ENCODE measurements around the gene ZC3H7A.
A peak's percentile ranks its signal among the peaks of the same experiment; 100 is the strongest.

Gene ZC3H7A

GRCh38 chr16:11774065-11774626, 22.9 kb downstream of the ZC3H7A start:
- no peak for DNase-seq (ENCODE audit: low spot score)

DNA sequence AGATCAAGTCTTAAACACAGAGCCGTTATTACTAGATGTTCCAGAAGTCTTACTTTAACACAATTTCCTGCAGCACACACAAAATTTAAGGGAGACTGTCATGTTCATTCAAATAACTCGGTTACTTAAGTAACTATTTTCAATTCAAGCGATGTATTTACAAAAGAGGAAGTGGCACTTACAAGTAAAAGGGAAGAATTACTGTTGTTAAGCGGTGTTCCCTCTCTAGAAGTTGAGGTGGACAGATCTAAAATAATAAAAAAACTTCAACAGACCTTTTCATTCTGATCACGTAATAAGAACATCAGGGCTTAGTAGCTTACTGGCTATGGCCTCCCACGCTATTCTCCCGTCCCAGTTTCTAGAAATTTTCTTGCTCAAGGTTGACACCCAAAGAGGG, 28.2 kb downstream of the ZC3H7A start:
- DNase-seq (ENCODE audit: low spot score): no peak

- no peak for DNase-seq (ENCODE audit: low spot score)
These were observed 34.6 kb downstream of the ZC3H7A start for GRCh38 chr16:11762431-11762830.

DNA sequence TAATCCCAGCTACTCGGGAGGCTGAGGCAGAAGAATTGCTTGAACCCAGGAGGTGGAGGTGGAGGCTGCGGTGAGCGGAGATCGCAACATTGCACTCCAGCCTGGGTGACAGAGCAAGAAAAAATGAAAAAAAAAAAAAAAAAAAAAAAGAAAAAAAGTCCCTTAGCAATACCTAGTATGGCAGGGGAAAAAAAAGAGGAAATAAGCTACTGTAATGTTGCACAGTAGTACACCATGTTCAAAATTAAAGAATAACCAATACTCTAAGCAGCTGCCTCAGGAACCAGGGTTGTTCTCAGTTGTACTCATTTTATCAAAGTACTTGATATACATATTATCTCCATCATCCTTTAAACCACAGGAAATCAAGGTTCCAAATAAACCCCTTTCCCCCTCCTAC, 37.1 kb downstream of the ZC3H7A start:
- DNase-seq (ENCODE audit: low spot score): no peak

DNA sequence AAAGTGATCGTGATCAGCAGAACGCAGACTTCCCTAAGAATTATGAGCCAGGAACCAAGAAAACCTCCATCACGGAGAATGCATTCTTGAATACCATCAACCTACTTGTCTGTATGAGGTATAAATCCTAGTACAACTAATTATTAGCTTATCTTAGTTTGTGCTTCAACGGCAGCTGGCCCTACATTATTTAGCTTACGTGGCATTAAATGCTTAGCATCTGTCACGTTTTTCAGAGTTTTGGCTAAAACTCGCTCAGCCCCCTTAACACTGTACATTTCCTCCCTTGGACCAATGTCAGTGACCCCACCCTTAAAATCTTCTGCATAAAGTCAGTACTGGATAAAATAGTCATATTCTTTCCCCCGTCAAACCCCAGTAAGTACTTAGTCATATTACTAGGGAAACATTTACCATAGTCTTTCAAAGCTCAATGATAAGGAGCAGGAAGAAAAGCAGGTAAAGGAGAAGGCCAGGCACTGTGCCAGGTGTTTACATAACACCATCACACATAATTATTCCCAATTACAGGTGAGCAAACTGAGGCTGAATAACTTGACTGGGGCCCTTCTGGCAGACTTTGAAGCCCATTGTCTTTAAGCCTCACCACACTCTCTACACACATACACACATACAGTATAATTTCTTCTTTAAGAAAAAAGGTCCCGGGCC, 37.8 kb downstream of the ZC3H7A start:
- DNase-seq (ENCODE audit: low spot score): peak; percentile 48

GRCh38 chr16:11757671-11758545, 39.1 kb downstream of the ZC3H7A start:
- DNase-seq (ENCODE audit: low spot score): no peak

DNA sequence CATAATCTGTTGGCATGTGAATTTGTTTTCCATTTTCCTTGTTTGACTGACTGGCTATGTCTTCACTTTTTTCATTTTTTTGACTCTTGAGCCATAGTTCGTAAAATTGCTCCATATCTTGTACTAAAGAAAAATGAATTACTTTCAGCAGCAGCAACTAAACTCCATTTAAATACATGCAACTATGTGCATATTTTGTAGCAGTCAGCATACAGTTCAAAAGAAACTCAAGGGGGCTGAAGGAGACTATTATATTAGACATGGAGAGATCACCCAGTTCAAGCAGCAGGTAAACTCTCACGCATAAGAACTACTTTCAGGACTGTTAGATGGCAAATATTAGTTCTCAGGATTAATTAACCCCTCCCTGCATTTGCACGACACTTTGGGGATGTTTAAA, 40.8 kb downstream of the ZC3H7A start:
- DNase-seq (ENCODE audit: low spot score): no peak

DNA sequence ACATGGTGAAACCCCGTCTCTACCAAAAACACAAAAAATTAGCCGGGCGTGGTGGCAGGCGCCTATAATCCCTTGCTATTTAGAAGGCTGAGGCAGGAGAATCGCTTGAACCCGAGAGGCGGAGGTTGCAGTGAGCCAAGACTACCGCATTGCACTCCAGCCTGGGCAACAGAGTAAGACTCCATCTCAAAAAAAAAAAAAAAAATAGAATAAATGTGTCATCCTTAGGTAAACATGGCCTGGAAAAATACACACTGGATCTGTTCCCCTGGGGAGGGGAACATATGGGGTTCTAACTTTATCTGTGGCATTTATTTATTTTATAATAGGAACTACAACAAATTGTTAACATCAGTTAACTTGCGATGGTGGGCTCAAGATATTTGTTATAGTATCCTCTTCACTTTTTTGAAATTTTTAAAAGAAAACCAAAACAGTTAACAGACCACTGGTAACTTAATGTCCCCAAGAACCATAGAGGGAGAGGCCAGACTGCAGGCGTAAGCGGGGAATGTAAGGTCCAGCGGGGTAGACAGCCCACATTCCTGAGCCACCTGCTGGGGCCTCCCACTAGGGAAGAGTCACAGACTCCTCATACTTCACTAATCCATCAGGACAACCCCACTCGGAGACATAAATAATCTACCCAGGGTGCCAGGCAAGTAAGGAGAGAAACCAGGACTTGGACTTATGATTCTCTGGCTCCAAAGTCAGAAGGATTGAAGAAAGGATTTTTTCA, 41.9 kb downstream of the ZC3H7A start:
- DNase-seq (ENCODE audit: low spot score): no peak

DNA sequence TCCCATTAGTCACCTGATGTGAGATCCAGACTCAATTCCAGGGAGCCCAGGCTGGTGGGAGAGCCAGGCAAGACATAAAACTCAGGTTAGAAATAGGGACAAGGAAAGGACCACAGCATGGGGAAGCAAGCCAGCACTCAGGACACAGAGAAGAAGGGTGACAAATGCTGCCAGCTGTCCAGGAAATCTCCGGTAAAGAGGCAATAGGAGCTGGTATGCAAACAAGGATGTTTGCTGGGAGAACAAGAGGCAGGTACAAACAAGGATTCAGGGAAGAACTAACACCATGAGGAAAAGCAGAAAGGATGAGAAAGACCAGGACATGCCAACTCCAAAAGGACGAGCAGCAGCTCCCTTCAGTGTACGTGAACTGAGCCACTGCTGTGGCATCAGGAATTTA, 44.2 kb downstream of the ZC3H7A start:
- DNase-seq (ENCODE audit: low spot score): no peak

DNA sequence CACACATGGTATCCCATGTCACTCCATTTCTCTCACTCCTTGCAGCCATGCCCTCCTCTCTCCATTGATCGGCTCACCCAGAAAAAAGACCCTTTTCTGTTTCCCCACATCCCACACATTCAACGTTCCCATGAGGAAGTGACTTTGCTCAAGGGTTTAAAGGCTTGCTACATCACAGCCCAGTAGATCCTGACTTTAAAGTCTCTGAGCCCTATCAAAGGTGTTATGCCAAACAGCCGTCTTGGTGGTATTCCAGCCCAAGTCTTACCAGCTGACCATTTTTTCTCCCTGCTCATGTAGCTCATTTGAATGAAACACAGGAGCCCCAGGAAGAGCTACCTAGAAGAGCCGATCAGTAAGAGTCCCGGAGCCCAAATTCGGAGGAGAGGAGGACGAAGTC, 47.0 kb downstream of the ZC3H7A start:
- DNase-seq (ENCODE audit: low spot score): no peak

GRCh38 chr16:11748404-11749254, 48.4 kb downstream of the ZC3H7A start:
- no peak for DNase-seq (ENCODE audit: low spot score)

DNA sequence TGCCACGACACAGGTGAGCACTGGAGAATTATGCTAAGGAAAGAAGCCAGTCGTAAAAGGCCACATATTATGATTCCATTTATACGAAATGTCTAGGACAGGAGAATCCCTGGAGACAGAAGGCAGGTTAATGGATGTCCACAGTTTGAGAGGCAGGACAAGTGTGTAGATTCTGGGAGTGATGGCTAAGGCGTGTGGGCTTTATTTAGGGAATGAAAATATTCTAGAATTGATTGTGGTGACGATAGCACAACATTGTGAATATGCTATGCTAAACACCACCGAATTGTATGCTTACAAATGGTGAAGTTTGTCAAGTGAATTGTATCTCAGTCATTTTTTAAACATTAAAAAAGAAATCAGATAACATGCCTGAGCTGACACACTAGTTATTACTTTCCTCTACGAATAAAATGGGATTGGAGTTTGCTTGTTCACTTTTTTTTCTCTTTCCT, 49.1 kb downstream of the ZC3H7A start:
- no peak for DNase-seq (ENCODE audit: low spot score)

- DNase-seq (ENCODE audit: low spot score): no peak
These were observed 53.0 kb downstream of the ZC3H7A start for GRCh38 chr16:11744075-11744470.

GRCh38 chr16:11743308-11744074, 53.6 kb downstream of the ZC3H7A start:
- DNase-seq (ENCODE audit: low spot score): no peak

DNA sequence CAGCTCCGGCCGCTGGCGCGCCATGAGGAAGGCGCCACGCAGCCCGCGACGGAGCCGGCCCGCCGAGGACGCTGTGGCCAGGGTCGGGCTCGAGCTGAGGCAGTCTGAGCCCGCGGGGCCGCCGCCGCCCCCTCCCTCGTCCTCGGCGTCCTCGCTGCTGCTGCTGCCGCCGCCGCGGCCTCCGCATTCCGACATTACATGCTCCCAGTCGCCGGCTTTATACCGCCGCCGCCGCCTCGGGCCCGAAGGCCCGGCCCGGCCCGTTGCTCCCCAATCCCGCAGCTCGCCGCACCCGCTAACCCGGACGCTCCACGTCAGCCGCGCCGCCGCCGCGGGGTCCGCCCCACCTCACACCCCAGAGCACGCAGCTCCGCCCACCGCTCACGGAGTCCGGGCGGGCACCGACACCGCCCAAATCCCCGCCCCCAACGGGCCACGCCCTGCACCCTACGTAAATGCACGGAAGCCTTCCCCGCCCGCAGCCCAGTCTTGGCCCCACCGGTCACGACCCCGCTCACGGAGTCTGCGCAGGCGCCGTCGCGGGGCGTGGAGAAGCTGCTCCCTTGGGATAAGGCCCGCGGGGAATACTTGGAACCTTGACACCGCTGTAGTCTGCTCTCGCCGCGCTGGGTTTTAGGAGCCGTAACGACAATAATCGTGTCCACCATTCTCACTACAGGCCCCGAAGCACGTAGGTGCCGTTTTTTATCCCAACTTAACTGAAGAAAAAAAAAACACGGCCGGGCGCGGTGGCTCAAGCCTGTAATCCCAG, 54.3 kb downstream of the ZC3H7A start, which contains the start of gene TXNDC11:
TSS of gene TXNDC11 (minus strand) at position 322 of the 772 bp plus-strand sequence. CDS start at position 195, 127 bp downstream.
- DNase-seq (ENCODE audit: low spot score): peak; percentile 98

GRCh38 chr16:11742093-11742535, 54.9 kb downstream of the ZC3H7A start:
- no peak for DNase-seq (ENCODE audit: low spot score)

- DNase-seq (ENCODE audit: low spot score): no peak
These were observed 56.5 kb downstream of the ZC3H7A start for GRCh38 chr16:11740567-11740966.

DNA sequence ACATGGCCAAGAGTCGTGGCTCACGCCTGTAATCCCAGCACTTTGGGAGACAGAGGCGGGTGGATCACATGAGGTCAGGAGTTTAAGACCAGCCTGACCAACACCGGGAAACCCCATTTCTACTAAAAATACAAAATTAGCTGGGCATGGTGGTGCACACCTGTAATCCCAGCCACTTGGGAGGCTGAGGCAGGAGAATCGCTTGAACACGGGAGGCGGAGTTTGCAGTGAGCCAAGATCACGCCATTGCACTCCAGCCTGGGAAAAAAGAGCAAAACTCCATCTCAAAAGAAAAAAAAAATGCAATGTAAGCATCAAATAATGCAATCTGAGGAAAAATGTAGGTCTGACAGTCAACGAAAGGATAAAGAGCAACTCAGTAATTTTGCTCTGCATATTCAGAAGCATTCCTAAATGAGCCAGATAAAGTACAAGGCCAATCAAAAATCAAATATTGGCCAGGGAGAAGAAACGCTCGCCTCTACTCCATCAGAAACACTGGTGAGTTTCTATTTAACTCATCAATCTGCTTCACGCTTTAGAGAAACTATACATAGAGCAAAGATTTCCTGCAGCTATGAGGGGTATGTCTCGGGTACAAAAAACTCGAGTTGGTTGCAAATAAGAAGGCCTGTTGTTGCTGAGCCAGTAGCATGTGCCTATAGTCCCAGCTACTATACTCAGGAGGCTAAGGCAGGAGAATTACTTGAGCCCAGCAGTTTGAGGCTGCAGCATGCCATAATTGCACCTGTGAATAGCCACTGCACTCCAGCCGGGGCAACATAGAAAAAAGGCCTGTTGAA, 58.1 kb downstream of the ZC3H7A start:
- no peak for DNase-seq (ENCODE audit: low spot score)

GRCh38 chr16:11737713-11738112, 59.3 kb downstream of the ZC3H7A start:
- no peak for DNase-seq (ENCODE audit: low spot score)

Measured in D341Med (cell line).